ENCODE data around the gene NKAPL.

Gene NKAPL

GRCh38 chr6:28258877-28259777 is at the start of gene NKAPL:
NKAPL (plus strand) TSS chr6:28259297; CDS start chr6:28259372, 75 bp downstream.
- peak; percentile 83 for DNase-seq

- peak; percentile 46 for DNase-seq
These were observed 49.2 kb upstream of the NKAPL start for GRCh38 chr6:28209753-28210535.

- no peak for DNase-seq
These were observed 47.1 kb upstream of the NKAPL start for GRCh38 chr6:28211840-28212509.

GRCh38 chr6:28212510-28213212 is 46.4 kb upstream of the NKAPL start:
- peak; percentile 22 for DNase-seq

GRCh38 chr6:28213213-28213523 is 45.9 kb upstream of the NKAPL start:
- DNase-seq = no peak

GRCh38 chr6:28215425-28215824 is 43.7 kb upstream of the NKAPL start:
- no peak for DNase-seq

- no peak for DNase-seq
These were observed 41.2 kb upstream of the NKAPL start for GRCh38 chr6:28217890-28218289.

- peak; percentile 76 for DNase-seq
These were observed 40.5 kb upstream of the NKAPL start for GRCh38 chr6:28218312-28219248.

- DNase-seq = no peak
These were observed 38.6 kb upstream of the NKAPL start for GRCh38 chr6:28220257-28221133.

- DNase-seq = no peak
These were observed 34.7 kb upstream of the NKAPL start for GRCh38 chr6:28224131-28225055.

GRCh38 chr6:28225056-28225834 is 33.9 kb upstream of the NKAPL start, which contains the start of gene ZSCAN9:
ZSCAN9 (plus strand) TSS chr6:28225275; CDS start chr6:28227085, 1,810 bp downstream.
- peak; percentile 93 for DNase-seq

- DNase-seq = no peak
These were observed 32.6 kb upstream of the NKAPL start for GRCh38 chr6:28226460-28226859.

- DNase-seq = no peak
These were observed 26.3 kb upstream of the NKAPL start for GRCh38 chr6:28232785-28233184.

- no peak for DNase-seq
These were observed 23.1 kb upstream of the NKAPL start for GRCh38 chr6:28235912-28236452.

- DNase-seq = no peak
These were observed 19.5 kb upstream of the NKAPL start for GRCh38 chr6:28239636-28240035.

GRCh38 chr6:28240471-28240870 is 18.6 kb upstream of the NKAPL start:
- no peak for DNase-seq

- no peak for DNase-seq
These were observed 15.2 kb upstream of the NKAPL start for GRCh38 chr6:28243946-28244345.
